Prostate gland (tissue), 2 donors: Measurements from ENCODE around the gene PALLD.

Experiments used
- CTCF ChIP-seq, 4 experiments: fragments of 200-600 bp in 2 of 4; fragments of 450-650 bp in 2 of 4; sonication (generic) in 2 of 4; IDR thresholded peaks; 1 replicate in 3 of 4; 2 replicates in 1 of 4; pipeline ENCODE4 v1.5.1; 2016 to 2019; ENCODE audit warnings: antibody characterized with exemption in 4 of 4, mild to moderate bottlenecking in 2 of 4, moderate library complexity in 2 of 4
- POLR2A ChIP-seq: fragments of 450-650 bp; IDR thresholded peaks from one replicate; pipeline ENCODE4 v1.6.1; 2016; ENCODE audit warnings: antibody characterized with exemption, mild to moderate bottlenecking

- TF ChIP-seq CTCF (IDR thresholded peaks at IDR 0.05): no peak
- no peak for TF ChIP-seq POLR2A
Observed at GRCh38 chr4:168623011-168623410, 126.2 kb downstream of the PALLD start.
